ENCODE data around the gene EXOC1. TPM values are rescaled to one million over a fixed set of nuclear protein-coding genes. Genes with fewer than 3 reads are reported as not detected.

EXOC1 gene
- total and polyA plus RNA-seq, 9 of the 15 experiments (the other 6 are each of a cell fraction or from before 2014, with no cell fraction given), result 16.0 to 45.5 (median 26.2) TPM

DNA sequence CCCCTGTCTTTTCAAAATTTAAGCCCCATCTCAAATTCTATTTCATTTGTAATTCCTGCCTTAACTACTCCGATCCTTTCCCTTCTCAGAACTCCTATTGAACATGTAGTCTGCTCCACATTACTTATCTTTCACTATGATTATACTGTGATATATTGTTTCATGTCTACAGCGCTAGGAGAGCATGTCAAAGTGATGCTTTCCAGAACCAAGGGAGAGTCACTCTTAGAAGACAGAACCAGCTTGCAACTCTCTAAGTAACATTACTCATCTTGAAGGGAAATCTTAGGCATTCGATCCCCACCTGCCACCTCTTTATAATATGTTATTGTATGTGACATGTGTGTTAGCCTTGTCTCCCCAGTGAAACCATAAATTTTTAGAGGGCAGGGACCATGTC lies 23.4 kb upstream of the EXOC1 start (continued):
- TF ChIP-seq, protein P1, sequence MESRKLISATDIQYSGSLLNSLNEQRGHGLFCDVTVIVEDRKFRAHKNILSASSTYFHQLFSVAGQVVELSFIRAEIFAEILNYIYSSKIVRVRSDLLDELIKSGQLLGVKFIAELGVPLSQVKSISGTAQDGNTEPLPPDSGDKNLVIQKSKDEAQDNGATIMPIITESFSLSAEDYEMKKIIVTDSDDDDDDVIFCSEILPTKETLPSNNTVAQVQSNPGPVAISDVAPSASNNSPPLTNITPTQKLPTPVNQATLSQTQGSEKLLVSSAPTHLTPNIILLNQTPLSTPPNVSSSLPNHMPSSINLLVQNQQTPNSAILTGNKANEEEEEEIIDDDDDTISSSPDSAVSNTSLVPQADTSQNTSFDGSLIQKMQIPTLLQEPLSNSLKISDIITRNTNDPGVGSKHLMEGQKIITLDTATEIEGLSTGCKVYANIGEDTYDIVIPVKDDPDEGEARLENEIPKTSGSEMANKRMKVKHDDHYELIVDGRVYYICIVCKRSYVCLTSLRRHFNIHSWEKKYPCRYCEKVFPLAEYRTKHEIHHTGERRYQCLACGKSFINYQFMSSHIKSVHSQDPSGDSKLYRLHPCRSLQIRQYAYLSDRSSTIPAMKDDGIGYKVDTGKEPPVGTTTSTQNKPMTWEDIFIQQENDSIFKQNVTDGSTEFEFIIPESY (CRISPR knock-in tag; IDR thresholded peaks at IDR 0.05), result no peak
- no peak for TF ChIP-seq CXXC5 (CRISPR knock-in tag; IDR thresholded peaks at IDR 0.05)
- TF ChIP-seq, protein P2, sequence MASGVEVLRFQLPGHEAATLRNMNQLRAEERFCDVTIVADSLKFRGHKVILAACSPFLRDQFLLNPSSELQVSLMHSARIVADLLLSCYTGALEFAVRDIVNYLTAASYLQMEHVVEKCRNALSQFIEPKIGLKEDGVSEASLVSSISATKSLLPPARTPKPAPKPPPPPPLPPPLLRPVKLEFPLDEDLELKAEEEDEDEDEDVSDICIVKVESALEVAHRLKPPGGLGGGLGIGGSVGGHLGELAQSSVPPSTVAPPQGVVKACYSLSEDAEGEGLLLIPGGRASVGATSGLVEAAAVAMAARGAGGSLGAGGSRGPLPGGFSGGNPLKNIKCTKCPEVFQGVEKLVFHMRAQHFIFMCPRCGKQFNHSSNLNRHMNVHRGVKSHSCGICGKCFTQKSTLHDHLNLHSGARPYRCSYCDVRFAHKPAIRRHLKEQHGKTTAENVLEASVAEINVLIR (CRISPR knock-in tag; IDR thresholded peaks at IDR 0.05), result no peak

DNA sequence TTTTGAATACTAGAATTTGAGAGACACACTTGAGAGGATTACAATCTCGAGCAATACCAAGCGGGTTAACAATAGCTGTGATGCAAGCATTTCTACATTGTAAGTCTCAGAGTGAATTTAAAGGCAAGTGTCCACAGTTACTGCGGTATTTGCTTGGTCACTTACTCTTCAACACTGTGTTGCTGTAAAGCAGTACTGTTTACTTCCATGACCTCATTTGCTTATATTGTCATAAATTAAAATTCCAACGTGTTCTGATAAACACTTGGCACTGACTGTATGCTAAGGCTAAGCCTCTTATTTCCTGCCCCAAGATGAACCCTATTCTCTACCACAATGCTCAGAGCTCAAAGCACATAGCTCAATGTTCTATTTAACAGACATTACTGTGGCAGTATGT lies 22.7 kb upstream of the EXOC1 start:
- no peak overlapping the region for H3K9ac ChIP-seq (ENCODE audit: insufficient read depth in 1 of 2, low read depth in 2 of 2, low read length in 2 of 2)
- H3K4me3 ChIP-seq, result no peak overlapping the region
- POLR2A ChIA-PET, result interaction anchor here (0.7 to 1.4 kb wide), 3 partner anchors 10 to 29 kb away, joined by 3 to 4 read pairs (median 4); partner anchors contain the start of gene EXOC1L
- no peak for ATAC-seq
- H3K4me1 ChIP-seq (replicated peaks in 1 of 2; ENCODE audit: control insufficient read depth in 2 of 2, insufficient read depth in 2 of 2, low read length in 2 of 2), result no peaks in the 10 kb centered on the region
- no peaks in the 10 kb centered on the region for H3K79me2 ChIP-seq (ENCODE audit: control insufficient read depth, insufficient read depth, low read length)
- no peaks in the 10 kb centered on the region for H3K27me3 ChIP-seq (ENCODE audit: control insufficient read depth in 2 of 2, insufficient read depth in 2 of 2, low read length in 2 of 2)
- intact Hi-C loops (cut with micrococcal nuclease), result no loop called here
- no peaks in the 10 kb centered on the region for H3K9me1 ChIP-seq (ENCODE audit: control insufficient read depth, insufficient read depth, low read length)
- no peak overlapping the region for H3K27ac ChIP-seq (ENCODE audit: extremely low read depth, low read depth, low read length)
- DNase-seq (ENCODE audit: extremely low read depth in 1 of 4, low spot score in 3 of 4), result no peak
- H3K4me2 ChIP-seq (ENCODE audit: insufficient read depth, low read length), result no peak overlapping the region
- no peak overlapping the region for H2AFZ ChIP-seq (ENCODE audit: low read depth, low read length)
- 21% methylated on average over 4 of the region's 4 CpGs for WGBS (ENCODE audit: insufficient coverage, low coverage, missing lambda C conversion rate)
- CTCF ChIA-PET (ENCODE audit: low intra/inter-chr PET ratio), result no interaction called here
- no peaks in the 10 kb centered on the region for H4K20me1 ChIP-seq (replicated peaks; ENCODE audit: control insufficient read depth, insufficient read depth, low read length)
- in situ Hi-C loops (cut with MboI), result no loop called here
- no peaks in the 10 kb centered on the region for H3K36me3 ChIP-seq (ENCODE audit: control insufficient read depth, insufficient read depth, low read length)
- no peaks in the 10 kb centered on the region for H3K9me3 ChIP-seq (replicated peaks; ENCODE audit: control insufficient read depth, insufficient read depth, low read depth, low read length)
- BruUV-seq (replicated peaks), result no TSS peak
- FAIRE-seq, result no peak
- no peak for TF ChIP-seq ZNF586 (CRISPR knock-in tag; conservative IDR thresholded peaks at IDR 0.05)
- 0 out of 2 replicates have a peak, but pooled peaks have one; percentile 30 for TF ChIP-seq ATF7 (IDR thresholded peaks at IDR 0.05)

Data from K562 (cell line).